HG02798 (cell line): ENCODE results near the gene RSPO3.

Experiments
- ATAC-seq: cut with Tn5 transposase; IDR thresholded peaks from one replicate; pipeline ENCODE4 v1.9.1; 2021; ENCODE audit warnings: mild to moderate bottlenecking; ENCODE audit not compliant: unreplicated experiment, poor library complexity

Gene RSPO3

DNA sequence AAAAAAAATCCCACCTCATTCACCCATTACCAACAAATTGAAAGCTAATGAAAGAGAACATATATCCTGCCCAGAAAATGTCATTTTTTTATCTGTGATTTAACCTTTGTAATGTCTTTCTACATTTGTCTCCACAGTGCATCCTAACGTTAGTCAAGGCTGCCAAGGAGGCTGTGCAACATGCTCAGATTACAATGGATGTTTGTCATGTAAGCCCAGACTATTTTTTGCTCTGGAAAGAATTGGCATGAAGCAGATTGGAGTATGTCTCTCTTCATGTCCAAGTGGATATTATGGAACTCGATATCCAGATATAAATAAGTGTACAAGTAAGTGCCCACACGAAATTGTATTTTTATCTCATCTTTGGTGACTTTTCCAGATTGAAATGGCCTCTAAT lies 30.0 kb downstream of the RSPO3 start:
- no peak for ATAC-seq

DNA sequence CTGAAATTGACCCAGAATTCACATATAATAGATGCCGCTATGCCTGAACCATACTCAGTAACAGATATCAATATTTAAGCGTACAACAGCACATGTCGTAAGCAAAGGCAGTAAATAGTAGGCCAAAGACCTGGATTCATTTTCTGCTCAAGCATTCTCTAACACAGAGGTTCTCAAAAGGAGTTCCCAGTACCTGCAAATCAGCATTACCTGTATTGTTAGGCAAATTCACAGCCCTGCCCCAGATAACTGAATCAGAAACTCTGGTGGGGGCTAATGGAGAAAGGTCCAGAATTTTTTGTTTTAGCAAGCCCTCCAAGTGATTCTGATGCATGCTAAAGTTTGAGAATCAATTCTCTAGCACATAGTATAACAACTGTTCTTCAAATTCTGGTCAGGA lies 36.0 kb downstream of the RSPO3 start:
- no peak for ATAC-seq

DNA sequence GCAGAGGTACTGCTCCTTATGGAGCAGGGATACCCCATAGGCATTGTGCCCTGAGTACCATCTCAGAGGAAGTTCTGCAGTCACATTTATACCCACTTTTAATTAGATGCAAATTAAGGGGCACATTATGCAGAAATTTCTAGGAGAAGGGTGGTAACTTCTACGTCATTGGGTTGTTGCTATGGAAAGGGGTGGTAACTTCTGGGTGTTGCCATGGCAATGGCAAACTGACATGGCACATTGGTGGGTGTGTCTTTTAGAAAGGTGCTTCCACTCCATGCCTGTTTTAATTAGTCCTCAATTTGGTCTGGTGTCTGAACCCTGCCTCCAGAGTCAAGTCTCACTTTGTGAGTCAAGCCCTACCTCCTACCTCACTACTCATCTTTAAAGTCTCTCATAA lies 42.0 kb downstream of the RSPO3 start:
- ATAC-seq, result no peak

DNA sequence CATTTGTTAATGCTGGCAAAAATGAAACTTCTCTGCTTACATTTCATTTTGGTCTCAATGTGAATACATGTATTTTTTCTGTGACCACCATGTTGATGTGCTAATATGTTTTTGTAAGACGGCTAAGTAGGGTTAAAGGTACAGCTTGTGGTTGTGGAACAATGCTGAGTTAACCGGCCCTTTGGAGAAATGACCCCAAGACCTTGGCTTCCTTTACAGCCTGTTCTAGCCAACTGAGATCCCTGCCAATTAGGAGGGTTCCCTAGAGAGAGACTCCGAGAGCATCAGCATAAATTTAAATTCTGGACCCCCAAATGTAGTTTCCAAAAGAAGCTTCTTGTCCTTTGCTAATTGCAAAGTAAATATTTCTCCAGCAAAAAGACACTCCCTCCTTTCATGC lies 44.4 kb downstream of the RSPO3 start:
- ATAC-seq, result no peak

DNA sequence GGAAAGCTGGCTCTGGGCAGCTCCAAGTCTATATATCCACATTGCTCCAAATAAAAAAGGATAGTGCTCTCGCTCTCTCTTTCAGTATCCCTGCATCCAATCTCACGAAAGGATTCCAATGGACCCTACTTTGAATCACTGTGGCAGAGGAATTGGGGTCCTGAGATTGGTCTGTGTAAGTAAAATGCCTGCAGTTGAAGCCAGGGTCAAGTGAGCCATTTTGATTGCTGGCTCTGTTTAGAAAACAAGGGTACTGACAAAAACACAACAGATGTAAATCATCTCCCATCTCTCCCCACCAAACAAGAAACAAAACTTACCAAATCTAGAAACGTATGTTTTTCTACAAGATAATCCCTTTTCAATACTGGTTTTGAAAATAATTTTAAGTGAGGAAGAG lies 45.6 kb downstream of the RSPO3 start:
- ATAC-seq, result no peak

DNA sequence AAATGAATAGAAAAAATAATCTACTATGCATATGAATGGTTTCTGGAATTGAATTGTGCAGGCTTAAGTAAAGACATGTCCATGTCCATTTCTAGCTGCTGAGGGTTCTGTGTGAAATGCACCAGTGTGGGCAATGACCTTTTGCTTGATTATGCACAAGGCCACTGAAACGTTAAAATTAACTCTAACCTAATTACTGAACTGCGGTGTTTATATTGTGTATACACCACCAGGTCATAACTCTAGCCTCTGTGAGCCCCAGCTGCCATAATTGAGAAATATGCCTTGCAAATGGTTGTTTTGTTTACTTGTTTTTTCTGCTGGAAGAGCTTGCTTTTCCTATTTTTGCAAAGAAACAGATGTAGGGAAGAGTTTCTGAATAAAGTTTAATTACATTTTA lies 46.1 kb downstream of the RSPO3 start:
- ATAC-seq, result no peak

DNA sequence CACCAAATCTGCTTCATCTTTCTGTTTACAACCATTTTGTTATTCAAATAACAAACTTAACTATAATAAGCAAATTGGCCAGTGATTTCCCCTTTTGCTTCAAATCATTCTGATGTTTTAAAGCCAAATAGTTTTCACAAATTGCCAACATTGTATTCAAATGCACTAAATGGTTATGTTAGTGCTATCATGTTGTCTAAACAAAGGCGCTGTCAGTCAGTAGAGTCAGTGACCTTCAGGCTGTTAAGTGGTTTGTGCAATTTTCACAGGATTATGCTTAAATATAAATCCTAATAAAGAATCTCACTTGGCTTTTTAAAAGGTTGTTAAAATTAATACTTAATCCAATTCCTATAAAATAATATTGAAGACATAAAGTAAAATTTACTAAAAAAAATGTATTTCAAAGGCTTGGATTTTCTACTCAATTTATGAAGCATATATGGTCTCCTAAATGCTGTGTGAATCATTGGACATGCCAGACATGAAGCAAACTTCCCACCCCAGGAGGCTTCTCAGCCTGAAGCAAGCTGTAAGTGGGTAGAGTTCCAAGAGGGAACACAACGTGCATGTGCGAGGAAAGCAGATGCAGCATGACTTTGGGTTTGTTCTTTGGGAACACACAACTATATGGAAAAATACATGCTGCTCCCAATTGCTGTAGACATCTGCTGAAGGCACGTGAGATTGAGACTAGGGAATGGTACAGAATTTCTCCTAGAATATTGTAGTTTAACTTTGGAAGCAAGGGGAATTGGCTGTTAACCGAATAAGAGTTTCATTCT lies 54.9 kb downstream of the RSPO3 start:
- ATAC-seq, result no peak

DNA sequence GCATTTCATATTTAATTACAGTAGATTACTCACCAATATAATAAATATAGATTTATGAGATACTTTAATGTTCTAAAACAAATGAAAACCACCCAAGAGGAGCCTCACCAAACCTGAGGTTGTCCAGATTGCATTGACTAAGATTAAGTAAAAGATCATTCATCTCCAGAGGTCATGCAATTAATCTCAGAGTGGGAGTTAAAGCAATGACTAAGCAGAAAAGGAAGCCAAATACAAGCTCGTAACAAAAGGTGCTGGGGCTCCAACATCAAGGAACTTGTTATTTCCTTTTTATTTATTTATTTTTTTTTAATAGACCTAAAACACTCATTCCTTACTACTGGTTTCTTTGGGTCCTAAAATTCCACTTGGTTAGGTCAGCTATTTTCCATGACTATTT lies 57.7 kb downstream of the RSPO3 start:
- ATAC-seq, result no peak

DNA sequence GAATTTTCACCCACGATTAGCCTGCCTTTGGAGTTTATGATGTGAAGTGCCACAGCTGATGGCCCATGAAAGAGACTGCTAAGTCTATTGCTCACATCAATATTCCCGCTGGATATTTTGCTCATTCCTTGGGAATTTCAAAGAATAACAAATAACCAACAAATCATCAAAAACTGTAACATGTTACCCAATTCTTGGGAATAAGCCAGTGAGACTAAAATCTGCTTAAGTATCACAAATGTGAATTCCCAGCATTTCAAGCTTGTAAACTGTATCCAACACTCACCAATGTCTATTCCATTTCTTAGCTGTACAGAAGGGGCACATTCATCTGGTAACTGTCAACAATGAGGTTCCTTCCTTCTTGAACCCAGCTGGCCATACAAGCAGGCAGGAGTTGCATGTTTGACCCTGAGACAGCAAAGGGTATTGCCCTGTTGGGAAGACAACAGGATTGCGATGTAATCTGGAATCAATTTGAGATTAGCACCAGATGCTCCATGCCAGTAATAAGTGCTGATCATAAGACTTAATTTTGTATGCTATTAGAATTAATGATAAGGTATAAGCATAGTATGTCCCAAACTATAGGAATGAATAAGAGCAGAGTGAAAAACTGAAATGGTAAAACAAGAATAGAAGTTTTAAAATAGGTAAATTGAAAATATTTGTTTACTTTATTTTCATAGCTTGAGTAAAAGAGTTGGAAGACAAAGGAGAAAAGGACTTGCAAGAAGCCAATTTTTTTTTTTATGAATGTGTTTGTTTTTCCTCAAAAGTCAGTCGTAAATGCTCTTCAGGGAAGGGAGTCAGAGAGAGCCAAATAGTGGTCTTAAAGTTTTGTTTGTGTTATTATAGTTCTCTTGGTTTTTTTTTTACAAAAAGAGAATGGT lies 58.8 kb downstream of the RSPO3 start:
- ATAC-seq, result no peak

DNA sequence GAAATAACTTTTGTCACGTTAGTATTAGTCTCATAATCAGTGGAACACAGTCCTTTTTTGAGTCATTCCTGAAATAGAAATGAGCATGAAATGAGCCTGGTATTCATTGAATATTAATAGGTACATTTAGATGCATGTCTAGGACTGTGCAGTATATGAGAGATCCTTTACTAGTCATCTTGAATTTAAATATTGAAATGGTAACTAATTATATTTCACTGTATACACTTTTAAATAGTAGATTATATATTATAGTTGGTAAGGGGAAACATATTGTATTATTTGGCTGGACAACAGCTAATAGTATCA lies 59.4 kb downstream of the RSPO3 start:
- no peak for ATAC-seq

DNA sequence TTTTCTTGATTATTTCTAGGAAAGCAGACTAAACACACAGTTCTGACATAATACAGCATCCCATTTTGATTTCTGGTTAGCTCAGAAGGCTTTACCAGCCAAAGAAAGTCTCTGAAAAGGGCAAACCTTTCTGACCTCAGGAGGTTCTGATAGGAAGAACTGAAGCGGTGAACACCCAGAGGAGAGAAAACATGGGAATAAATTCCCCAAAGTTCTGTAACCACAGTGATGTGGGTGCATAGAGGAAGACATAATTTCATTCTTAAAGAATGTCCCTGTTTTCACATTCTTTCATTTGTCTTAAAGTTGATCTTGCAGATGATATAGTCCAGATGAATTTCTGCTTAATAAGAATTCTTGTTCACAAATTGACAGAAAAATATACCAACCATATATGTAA lies 60.3 kb downstream of the RSPO3 start:
- ATAC-seq, result no peak

DNA sequence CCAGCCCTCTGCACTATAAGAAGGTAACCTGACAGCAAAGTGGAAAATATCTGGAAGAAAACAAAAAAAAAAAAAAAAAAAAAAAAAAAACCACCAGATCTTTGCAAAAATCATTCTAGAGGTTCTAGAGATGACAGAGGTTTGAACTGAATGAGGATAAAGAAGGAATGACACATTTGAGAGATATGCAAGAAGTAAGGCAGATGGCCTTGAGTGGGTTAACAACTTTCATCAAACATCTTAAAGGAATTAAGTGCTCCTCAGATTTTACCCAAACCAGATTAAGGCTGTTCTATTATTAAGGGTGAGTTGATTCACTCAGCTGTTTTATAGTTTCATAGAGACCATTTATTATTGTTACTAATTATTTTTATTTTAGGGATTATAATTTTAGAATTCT lies 62.0 kb downstream of the RSPO3 start:
- no peak for ATAC-seq

DNA sequence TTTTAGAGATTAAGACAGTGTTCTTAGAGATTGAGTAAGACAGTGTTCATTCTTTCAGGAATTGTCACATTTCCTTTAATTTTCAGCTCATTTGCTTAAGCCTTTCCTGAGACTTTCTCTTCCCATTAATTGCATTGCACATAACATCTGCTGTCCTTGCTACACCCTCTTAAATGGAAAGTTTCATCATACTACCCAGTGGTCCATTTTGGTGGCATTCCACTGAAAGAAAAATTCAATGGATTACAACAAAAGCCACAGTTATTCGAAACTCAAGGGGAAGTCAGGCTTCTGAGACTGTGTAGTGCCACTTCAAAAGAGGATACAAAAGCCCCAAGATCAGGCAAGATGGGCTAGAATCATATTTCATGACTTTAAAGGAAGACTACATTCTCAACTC lies 64.0 kb downstream of the RSPO3 start:
- ATAC-seq, result no peak

DNA sequence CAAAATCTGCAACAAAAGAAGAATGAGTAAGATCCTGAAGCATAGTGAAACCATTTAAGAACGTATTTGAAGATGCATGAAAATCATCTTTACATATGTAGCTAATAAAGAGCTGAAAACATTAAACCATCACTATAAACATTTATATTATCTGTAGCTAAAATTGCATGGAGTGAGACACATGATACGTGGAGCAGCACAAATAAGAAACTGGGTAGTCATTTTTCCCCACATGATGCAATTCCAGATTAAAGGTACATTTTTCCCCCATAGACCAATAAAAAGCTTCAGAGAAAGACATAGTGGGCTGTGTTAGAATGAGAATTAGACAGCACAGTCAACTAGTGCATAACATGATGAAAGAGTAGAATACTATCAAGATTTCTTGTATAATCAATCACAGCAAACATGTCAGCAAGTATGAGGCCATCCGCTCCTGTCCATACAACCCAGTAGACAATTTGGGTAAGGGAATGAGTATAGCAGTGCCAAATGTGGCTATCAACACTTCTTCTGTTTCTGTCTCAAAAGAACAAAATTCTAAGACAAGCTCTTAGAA lies 67.0 kb downstream of the RSPO3 start:
- ATAC-seq, result no peak

DNA sequence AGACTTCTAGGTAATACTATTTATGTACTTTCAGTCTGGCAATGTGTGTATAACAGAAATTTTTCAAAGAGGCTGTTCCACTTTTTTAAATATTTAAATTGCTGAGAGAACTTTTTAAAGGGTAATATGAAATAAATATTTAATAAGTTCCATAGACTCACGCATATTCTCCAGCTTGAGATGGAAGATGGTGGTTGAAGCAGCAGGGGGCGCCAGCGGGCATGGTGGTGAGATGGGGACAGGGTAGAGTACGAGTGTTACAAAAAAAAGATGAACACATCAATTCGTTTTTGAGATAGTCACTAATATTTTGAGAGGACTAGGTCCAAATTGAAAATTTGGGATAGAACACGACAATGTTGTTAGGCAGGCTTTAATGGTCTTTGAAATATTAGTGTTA lies 68.4 kb downstream of the RSPO3 start:
- peak; percentile 83 for ATAC-seq

DNA sequence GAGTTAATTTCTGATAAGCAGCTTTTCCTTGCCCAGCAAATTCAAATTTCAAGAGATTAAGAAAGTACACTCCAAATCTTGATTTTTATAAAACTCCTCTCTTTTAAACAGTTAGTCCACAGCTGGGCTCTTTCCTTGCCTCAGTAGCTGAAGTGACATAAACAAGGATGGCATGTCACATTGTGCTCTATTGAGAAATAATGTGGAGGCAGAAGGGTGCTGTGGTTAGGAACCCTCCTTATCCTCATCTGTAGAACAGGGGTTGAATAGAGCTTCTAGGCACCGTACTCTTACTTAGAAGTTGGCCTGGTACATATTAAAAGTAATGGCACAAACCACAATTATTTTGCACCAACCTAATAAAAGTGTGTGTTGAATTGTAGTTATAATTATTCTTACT lies 70.3 kb downstream of the RSPO3 start:
- no peak for ATAC-seq

DNA sequence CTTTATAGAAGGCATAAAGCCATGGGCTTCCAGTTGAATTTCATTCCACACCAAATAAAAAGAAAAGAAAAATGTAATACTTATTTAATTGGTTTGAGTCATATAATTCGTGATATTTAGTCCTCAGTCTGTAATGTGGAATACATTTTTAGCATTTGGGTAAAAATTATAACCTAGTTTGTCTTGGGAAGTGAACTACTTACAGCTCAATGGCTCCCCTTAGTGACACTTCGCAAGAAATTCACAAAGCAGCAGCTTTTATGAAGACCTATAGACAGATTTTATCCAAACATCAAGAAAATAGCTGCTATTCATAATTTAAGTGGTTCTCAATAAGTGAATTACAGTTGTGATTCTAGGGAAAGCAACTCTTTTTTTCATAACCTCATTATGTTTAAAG lies 72.1 kb downstream of the RSPO3 start:
- no peak for ATAC-seq

DNA sequence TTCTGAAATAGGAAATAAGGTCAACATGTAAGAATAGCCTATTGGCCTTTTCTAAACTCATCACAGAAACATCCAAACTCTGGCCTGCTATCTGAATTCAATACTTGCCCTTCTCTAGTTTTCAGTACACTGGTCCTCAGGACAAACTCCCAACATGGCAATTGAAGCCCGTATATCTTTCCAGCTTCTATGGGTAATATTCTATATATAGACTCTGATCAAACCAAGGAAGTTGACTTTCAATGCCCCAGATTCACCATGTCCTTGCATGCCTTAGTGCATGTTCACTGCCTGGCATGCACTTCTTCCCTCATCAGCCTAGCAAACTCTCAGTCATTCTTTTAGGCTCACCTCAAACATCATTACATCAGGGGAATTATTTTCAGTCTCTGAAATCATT lies 73.2 kb downstream of the RSPO3 start:
- no peak for ATAC-seq

DNA sequence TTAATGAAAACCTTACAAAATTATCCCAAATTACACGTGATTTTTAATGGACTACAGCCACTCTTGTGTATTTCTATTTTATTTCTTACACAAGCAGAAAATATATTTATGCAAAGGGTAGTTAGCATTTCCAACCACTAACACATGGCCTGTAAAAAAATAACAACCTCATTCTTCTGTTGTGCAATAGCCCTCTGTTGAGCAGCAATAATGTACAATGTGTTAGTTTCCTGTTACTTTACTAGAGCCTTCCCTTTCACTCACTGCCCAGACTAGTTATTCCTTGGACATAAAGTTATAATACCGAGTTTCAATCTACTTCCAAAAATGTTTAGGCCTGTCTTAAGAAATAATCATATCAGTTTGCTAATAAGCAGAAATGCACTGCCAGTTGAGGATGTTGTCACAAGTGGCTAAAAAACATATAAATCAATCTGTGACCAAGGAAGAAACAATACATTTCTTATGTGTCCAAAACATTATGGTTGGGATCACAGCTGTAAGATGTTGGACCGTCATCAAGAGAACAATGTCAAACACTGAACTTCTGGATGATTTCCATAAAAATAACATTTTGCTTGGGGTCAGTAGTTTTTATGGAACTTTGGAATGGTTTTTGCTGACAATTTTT lies 74.6 kb downstream of the RSPO3 start:
- ATAC-seq, result no peak

DNA sequence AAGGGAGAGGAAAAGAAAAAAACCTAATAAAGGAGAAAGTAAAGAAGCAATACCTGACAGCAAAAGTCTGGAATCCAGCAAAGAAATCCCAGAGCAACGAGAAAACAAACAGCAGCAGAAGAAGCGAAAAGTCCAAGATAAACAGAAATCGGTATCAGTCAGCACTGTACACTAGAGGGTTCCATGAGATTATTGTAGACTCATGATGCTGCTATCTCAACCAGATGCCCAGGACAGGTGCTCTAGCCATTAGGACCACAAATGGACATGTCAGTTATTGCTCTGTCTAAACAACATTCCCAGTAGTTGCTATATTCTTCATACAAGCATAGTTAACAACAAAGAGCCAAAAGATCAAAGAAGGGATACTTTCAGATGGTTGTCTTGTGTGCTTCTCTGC lies 77.4 kb downstream of the RSPO3 start:
- no peak for ATAC-seq

DNA sequence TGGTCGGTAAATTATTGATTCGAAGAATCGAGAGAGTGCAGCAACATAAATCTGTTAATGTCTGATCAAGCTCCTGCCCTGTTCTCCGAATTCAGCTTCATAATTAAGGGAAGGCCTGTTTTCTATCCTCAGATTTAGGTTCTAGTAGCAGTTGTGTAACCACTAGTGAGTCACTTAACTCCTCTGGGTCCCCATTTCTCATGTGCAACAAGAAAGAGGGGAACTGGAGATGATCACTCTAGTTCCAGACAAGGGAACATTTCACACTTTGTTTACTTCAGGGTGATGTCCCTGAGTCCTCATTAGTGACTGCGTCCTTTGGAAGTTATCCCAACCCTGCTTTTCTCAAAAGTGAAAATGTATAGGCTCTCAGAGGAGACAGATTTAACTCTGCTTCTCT lies 80.1 kb downstream of the RSPO3 start:
- ATAC-seq, result no peak
